GM19397 (cell line): ENCODE results near the gene PLAC8L1.
"Not testable (repeated sequence)": the region's sequence is repeated elsewhere in the genome, so short reads cannot be mapped to it uniquely, and the experiment has no call there.

ENCODE experiments used
- ATAC-seq: cut with Tn5 transposase; IDR thresholded peaks from one replicate; pipeline ENCODE4 v1.9.1; 2021; ENCODE audit warnings: mild to moderate bottlenecking, moderate library complexity; ENCODE audit not compliant: unreplicated experiment

The PLAC8L1 gene

GRCh38 chr5:146105477-146105876 lies at the start of gene PLAC8L1:
Gene PLAC8L1 (minus strand): TSS chr5:146105577. CDS start chr5:146104311, 1,266 bp downstream.
- ATAC-seq: no peak

GRCh38 chr5:146151970-146152369 lies 46.6 kb upstream of the PLAC8L1 start:
- no peak for ATAC-seq

GRCh38 chr5:146137967-146138403 lies 32.6 kb upstream of the PLAC8L1 start:
- no peak for ATAC-seq

- ATAC-seq: no peak
Observed at GRCh38 chr5:146130440-146131045, 25.2 kb upstream of the PLAC8L1 start.

GRCh38 chr5:146126068-146126467 lies 20.7 kb upstream of the PLAC8L1 start:
- no peak for ATAC-seq

GRCh38 chr5:146124580-146124979 lies 19.2 kb upstream of the PLAC8L1 start:
- ATAC-seq: no peak

GRCh38 chr5:146121451-146121850 lies 16.1 kb upstream of the PLAC8L1 start:
- not testable (repeated sequence) for ATAC-seq

GRCh38 chr5:146118322-146118721 lies 12.9 kb upstream of the PLAC8L1 start:
- no peak for ATAC-seq

- not testable (repeated sequence) for ATAC-seq
Observed at GRCh38 chr5:146117216-146117615, 11.8 kb upstream of the PLAC8L1 start.

GRCh38 chr5:146116361-146116760 lies 11.0 kb upstream of the PLAC8L1 start:
- ATAC-seq: no peak

- no peak for ATAC-seq
Observed at GRCh38 chr5:146112476-146112875, 7.1 kb upstream of the PLAC8L1 start.

- ATAC-seq: no peak
Observed at GRCh38 chr5:146111409-146111808, 6.0 kb upstream of the PLAC8L1 start.

GRCh38 chr5:146109379-146109778 lies 4.0 kb upstream of the PLAC8L1 start:
- no peak for ATAC-seq

GRCh38 chr5:146108870-146109269 lies 3.5 kb upstream of the PLAC8L1 start:
- not testable (repeated sequence) for ATAC-seq

GRCh38 chr5:146107901-146108300 lies 2.5 kb upstream of the PLAC8L1 start:
- ATAC-seq: no peak

GRCh38 chr5:146103594-146103993 lies 1.8 kb downstream of the PLAC8L1 start:
- ATAC-seq: no peak

GRCh38 chr5:146101646-146102045 lies 3.7 kb downstream of the PLAC8L1 start:
- no peak for ATAC-seq

- ATAC-seq: no peak
Observed at GRCh38 chr5:146098047-146098446, 7.3 kb downstream of the PLAC8L1 start.

GRCh38 chr5:146091881-146092280 lies 13.5 kb downstream of the PLAC8L1 start:
- no peak for ATAC-seq

GRCh38 chr5:146089287-146089686 lies 16.1 kb downstream of the PLAC8L1 start:
- no peak for ATAC-seq

GRCh38 chr5:146088098-146088497 lies 17.3 kb downstream of the PLAC8L1 start:
- ATAC-seq: no peak

GRCh38 chr5:146084376-146084775 lies 21.0 kb downstream of the PLAC8L1 start:
- ATAC-seq: no peak

- ATAC-seq: peak; percentile 89
Observed at GRCh38 chr5:146082798-146083197, 22.6 kb downstream of the PLAC8L1 start.
